PC-3 (cell line): ENCODE measurements around the gene VTI1A. TPM values are rescaled to one million over a fixed set of nuclear protein-coding genes. Genes with fewer than 3 reads are reported as not detected.

Source experiments
- ATAC-seq: fragments of 200-7000 bp; cut with Tn5 transposase; 2 replicates; pipeline ENCODE4 v1.9.1; 2020; ENCODE audit warnings: mild to moderate bottlenecking, moderate library complexity
- BruUV-seq: library from RNA; stranded (reverse); fragments of 400-500 nt; replicated peaks from 2 replicates; lab custom pipeline; 2021; lab: Mats Ljungman, UMichigan
- CTCF ChIA-PET: fragments of 300-600 bp; sonication (Branson Sonifier 250); formaldehyde crosslinking; loops from one replicate; lab custom pipeline; 2022; ENCODE audit warnings: antibody characterized with exemption; lab: Charles Lee
- POLR2A ChIA-PET: fragments of 300-600 bp; sonication (Branson Sonifier 250); formaldehyde crosslinking; loops from one replicate; lab custom pipeline; 2022; ENCODE audit warnings: antibody characterized with exemption; ENCODE audit not compliant: unreplicated experiment; lab: Charles Lee
- DNase-seq: peaks from one replicate; pipeline ENCODE4 v3.0.0-alpha.2; 2015
- H2AFZ ChIP-seq: fragments of 300-600 bp; sonication (generic); 2 replicates; pipeline ENCODE4 v1.6.0; 2016; ENCODE audit warnings: antibody characterized with exemption, low read length
- H3F3A ChIP-seq: fragments of 300-600 bp; sonication (generic); one replicate; pipeline ENCODE4 v1.6.0; 2017; ENCODE audit warnings: antibody characterized with exemption, low read length, control low read depth, mild to moderate bottlenecking; ENCODE audit not compliant: unreplicated experiment
- H3K27ac ChIP-seq: fragments of 300-600 bp; sonication (generic); 2 replicates; pipeline ENCODE4 v1.5.1; 2016; ENCODE audit warnings: mild to moderate bottlenecking, low read length
- H3K27me3 ChIP-seq: fragments of 300-600 bp; sonication (generic); 2 replicates; pipeline ENCODE4 v1.6.1; 2016; ENCODE audit warnings: low read length, mixed read lengths
- H3K36me3 ChIP-seq: fragments of 300-600 bp; sonication (generic); 2 replicates; pipeline ENCODE4 v1.6.1; 2016; ENCODE audit warnings: low read depth, mixed run types, low read length, mixed read lengths
- H3K4me1 ChIP-seq: fragments of 300-600 bp; sonication (generic); 2 replicates; pipeline ENCODE4 v1.5.1; 2016; ENCODE audit warnings: low read length; ENCODE audit not compliant: insufficient read depth
- H3K4me2 ChIP-seq: fragments of 300-600 bp; sonication (generic); 2 replicates; pipeline ENCODE4 v1.6.0; 2016; ENCODE audit warnings: low read length
- H3K4me3 ChIP-seq: fragments of 300-600 bp; sonication (generic); 2 replicates; pipeline ENCODE4 v1.5.1; 2016; ENCODE audit warnings: mild to moderate bottlenecking, low read length, mixed read lengths
- H3K79me2 ChIP-seq: fragments of 300-600 bp; sonication (generic); 2 replicates; pipeline ENCODE4 v1.6.1; 2017; ENCODE audit warnings: low read length, mixed read lengths
- H3K9ac ChIP-seq: fragments of 300-600 bp; sonication (generic); 2 replicates; pipeline ENCODE4 v1.6.0; 2016; ENCODE audit warnings: mild to moderate bottlenecking, low read length
- H3K9me2 ChIP-seq: fragments of 300-600 bp; sonication (generic); replicated peaks from 2 replicates; pipeline ENCODE4 v1.6.1; 2016; ENCODE audit warnings: mixed run types, low read length, mixed read lengths
- H3K9me3 ChIP-seq: fragments of 300-600 bp; sonication (generic); 2 replicates; pipeline ENCODE4 v1.6.1; 2016; ENCODE audit warnings: low read length, mixed read lengths
- H4K20me1 ChIP-seq: fragments of 300-600 bp; sonication (generic); 2 replicates; pipeline ENCODE4 v1.6.1; 2016; ENCODE audit warnings: low read length, mixed read lengths
- EZH2 ChIP-seq: fragments of 300-600 bp; sonication (generic); IDR thresholded peaks from one replicate; pipeline ENCODE4 v1.6.1; 2017; ENCODE audit warnings: antibody characterized with exemption, mild to moderate bottlenecking, low read length; ENCODE audit not compliant: unreplicated experiment
- EZH2phosphoT487 ChIP-seq: fragments of 300-600 bp; sonication (generic); IDR thresholded peaks from 2 replicates; pipeline ENCODE4 v1.6.1; 2018; ENCODE audit warnings: mild to moderate bottlenecking, antibody characterized with exemption, low read length, borderline replicate concordance
- intact Hi-C: fragments of 100-400 bp; cut with micrococcal nuclease; formaldehyde crosslinking; loops from 2 replicates; pipeline ENCODE4 v1.9.0; 2023
- total RNA-seq: library from RNA; depleted of rRNA; stranded (reverse); fragments of >200 nt; gene quantifications from 2 replicates; pipeline ENCODE4 v1.2.3, GENCODE V29; 2014
- TF ChIP-seq, protein P1 (sequence below): fragments of 300-600 bp; sonication (generic); conservative IDR thresholded peaks from 2 replicates; pipeline ENCODE4 v1.5.1; 2017; ENCODE audit warnings: antibody characterized with exemption, low read depth, mild to moderate bottlenecking, low read length

VTI1A gene
- total RNA-seq, 1 experiment from 2014 or later, result 18.1 TPM

DNA sequence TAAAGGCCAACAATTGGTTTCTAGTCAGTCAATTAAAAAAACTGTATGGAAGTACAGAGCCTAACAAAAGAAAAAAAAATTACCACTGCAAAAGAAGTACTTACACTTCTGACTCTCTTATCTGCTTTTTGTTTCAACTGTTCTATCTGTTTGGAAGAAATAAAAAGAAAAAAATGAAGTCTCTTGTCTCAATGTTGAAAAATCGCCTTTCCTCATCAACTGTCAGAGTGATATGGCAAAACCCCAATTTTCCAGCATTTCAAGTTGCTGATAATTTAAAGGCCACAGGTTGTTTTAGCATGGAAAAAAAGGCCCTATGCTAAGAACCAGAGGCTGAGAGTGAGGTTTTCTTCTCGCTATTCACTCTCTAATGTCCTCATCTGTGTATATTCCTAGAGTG, 13.9 kb upstream of the VTI1A start:
- ChIA-PET CTCF (no interaction called here), POLR2A (no interaction called here)
- no peaks in the 10 kb centered on the region for H3K9me2 ChIP-seq
- H3F3A ChIP-seq, result no peaks in the 10 kb centered on the region
- no peak for TF ChIP-seq EZH2
- no peak for TF ChIP-seq EZH2phosphoT487
- TF ChIP-seq, protein P1, sequence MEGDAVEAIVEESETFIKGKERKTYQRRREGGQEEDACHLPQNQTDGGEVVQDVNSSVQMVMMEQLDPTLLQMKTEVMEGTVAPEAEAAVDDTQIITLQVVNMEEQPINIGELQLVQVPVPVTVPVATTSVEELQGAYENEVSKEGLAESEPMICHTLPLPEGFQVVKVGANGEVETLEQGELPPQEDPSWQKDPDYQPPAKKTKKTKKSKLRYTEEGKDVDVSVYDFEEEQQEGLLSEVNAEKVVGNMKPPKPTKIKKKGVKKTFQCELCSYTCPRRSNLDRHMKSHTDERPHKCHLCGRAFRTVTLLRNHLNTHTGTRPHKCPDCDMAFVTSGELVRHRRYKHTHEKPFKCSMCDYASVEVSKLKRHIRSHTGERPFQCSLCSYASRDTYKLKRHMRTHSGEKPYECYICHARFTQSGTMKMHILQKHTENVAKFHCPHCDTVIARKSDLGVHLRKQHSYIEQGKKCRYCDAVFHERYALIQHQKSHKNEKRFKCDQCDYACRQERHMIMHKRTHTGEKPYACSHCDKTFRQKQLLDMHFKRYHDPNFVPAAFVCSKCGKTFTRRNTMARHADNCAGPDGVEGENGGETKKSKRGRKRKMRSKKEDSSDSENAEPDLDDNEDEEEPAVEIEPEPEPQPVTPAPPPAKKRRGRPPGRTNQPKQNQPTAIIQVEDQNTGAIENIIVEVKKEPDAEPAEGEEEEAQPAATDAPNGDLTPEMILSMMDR, result no peak
- H3K9ac ChIP-seq, result no peak overlapping the region
- no TSS peak for BruUV-seq
- H3K79me2 ChIP-seq, result no peaks in the 10 kb centered on the region
- no peaks in the 10 kb centered on the region for H3K4me1 ChIP-seq
- no peak overlapping the region for H3K4me3 ChIP-seq
- no peak overlapping the region for H3K27ac ChIP-seq
- no peaks in the 10 kb centered on the region for H3K9me3 ChIP-seq
- no peaks in the 10 kb centered on the region for H3K27me3 ChIP-seq
- ATAC-seq (no peak), DNase-seq (no peak)
- intact Hi-C loops, result loop anchor here (10.0 kb wide), 1 partner anchor 288 kb away; no protein-coding TSS in a partner anchor
- peaks cover 17% of the 10 kb centered on the region for H3K36me3 ChIP-seq
- H2AFZ ChIP-seq, result no peak overlapping the region
- no peak overlapping the region for H3K4me2 ChIP-seq
- H4K20me1 ChIP-seq, result no peaks in the 10 kb centered on the region

GRCh38 chr10:112434988-112435619, 11.9 kb upstream of the VTI1A start:
- Histone ChIP-seq H3K9ac (no peak overlapping the region), H3K9me3 (no peaks in the 10 kb centered on the region), H3K9me2 (no peaks in the 10 kb centered on the region), H4K20me1 (no peaks in the 10 kb centered on the region), H3K4me3 (no peak overlapping the region), H3F3A (no peaks in the 10 kb centered on the region), H2AFZ (no peak overlapping the region), H3K36me3 (peaks cover 17% of the 10 kb centered on the region), H3K4me2 (no peak overlapping the region), H3K27ac (no peak overlapping the region), H3K79me2 (no peaks in the 10 kb centered on the region), H3K27me3 (no peaks in the 10 kb centered on the region), H3K4me1 (no peaks in the 10 kb centered on the region)
- ChIA-PET POLR2A (interaction anchor here (0.6 kb wide), 1 partner anchor 12 kb away, joined by 6 read pairs; the partner anchor contains the start of gene VTI1A), CTCF (interaction anchor here (0.6 to 0.8 kb wide), 5 partner anchors 10 to 127 kb away, joined by 3 to 5 read pairs (median 3); no protein-coding TSS in a partner anchor)
- DNase-seq, result peak; percentile 60
- no TSS peak for BruUV-seq
- TF ChIP-seq EZH2, result no peak
- TF ChIP-seq, protein P1, result peak; percentile 68
- intact Hi-C loops, result loop anchor here (2.0 to 10.0 kb wide), 3 partner anchors 120 to 290 kb away; no protein-coding TSS in a partner anchor
- ATAC-seq, result no peak

DNA sequence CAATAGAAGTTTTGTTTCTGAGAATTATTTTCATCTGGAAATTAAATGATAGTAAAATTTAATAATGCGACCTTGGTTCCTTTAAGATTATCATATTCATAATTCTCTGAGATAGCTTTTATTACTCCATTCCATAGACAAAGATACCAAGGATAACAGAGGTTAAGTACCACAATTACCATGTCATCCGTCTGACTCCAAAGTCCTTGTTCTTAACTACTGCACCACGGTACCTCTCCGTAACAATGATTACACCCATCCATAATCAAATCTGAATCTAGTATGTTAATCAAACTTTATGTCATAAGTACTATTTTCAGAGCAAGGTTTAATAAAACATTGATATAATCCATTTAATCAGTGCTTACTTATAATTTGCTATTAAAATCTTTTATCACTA, 8.7 kb upstream of the VTI1A start:
- Histone ChIP-seq H3K9me3 (no peaks in the 10 kb centered on the region), H3K4me2 (no peak overlapping the region), H3K4me3 (no peak overlapping the region), H3K9ac (no peak overlapping the region), H3K27me3 (no peaks in the 10 kb centered on the region), H3K9me2 (no peaks in the 10 kb centered on the region), H3K4me1 (no peaks in the 10 kb centered on the region), H3K27ac (no peak overlapping the region), H3K79me2 (no peaks in the 10 kb centered on the region), H4K20me1 (no peaks in the 10 kb centered on the region), H3F3A (no peaks in the 10 kb centered on the region), H2AFZ (no peak overlapping the region), H3K36me3 (peaks cover 21% of the 10 kb centered on the region)
- no TSS peak for BruUV-seq
- TF ChIP-seq EZH2phosphoT487, result no peak
- no peak for TF ChIP-seq EZH2
- TF ChIP-seq, protein P1, result no peak
- ChIA-PET CTCF (no interaction called here), POLR2A (no interaction called here)
- intact Hi-C loops, result loop anchor here (10.0 kb wide), 1 partner anchor 294 kb away; no protein-coding TSS in a partner anchor
- DNase-seq (no peak), ATAC-seq (no peak)
